Measurements from ENCODE around the gene PDXK. TPM values are rescaled to one million over a fixed set of nuclear protein-coding genes. Genes with fewer than 3 reads are reported as not detected.

PDXK gene
- total and polyA plus RNA-seq, 10 of the 15 experiments (the other 5 are each of a cell fraction or from before 2014, with no cell fraction given), result 3.7 to 141 (median 60.0) TPM

GRCh38 chr21:43750339-43751033 lies 31.6 kb downstream of the PDXK start (continued):
- TF ChIP-seq CUX1 (IDR thresholded peaks at IDR 0.05; ENCODE audit: insufficient replicate concordance, low read depth, low read length) (no peak), ZNF622 (IDR thresholded peaks at IDR 0.05) (no peak), RBBP5 (conservative IDR thresholded peaks at IDR 0.05) (no peak), ZNF274 (IDR thresholded peaks at IDR 0.05; ENCODE audit: insufficient read depth, insufficient read length) (no peak), FOXM1 (IDR thresholded peaks at IDR 0.05; ENCODE audit: low read depth, low read length) (no peak), ATF2 (IDR thresholded peaks at IDR 0.05; ENCODE audit: low read length) (no peak), RUNX3 (IDR thresholded peaks at IDR 0.05; ENCODE audit: low read length) (no peak), RAD51 (IDR thresholded peaks at IDR 0.05) (no peak), REST (IDR thresholded peaks at IDR 0.05; ENCODE audit: low read depth, low read length) (no peak), BCL3 (IDR thresholded peaks at IDR 0.05; ENCODE audit: borderline replicate concordance, insufficient read depth, low read depth, low read length, poor library complexity, severe bottlenecking) (peak; percentile 96), TCF3 (IDR thresholded peaks at IDR 0.05; ENCODE audit: borderline replicate concordance, insufficient read depth, low read depth, low read length) (peak; percentile 77), BCL11A (IDR thresholded peaks at IDR 0.05; ENCODE audit: low read depth, low read length) (no peak), ZBTB40 (IDR thresholded peaks at IDR 0.05; ENCODE audit: borderline replicate concordance) (no peak)

Data from GM12878 (cell line).